ENCODE results near the gene PTPRG. TPM values are rescaled to one million over a fixed set of nuclear protein-coding genes. Genes with fewer than 3 reads are reported as not detected.

PTPRG gene
- total and polyA plus RNA-seq, 2 experiments from 2014 or later = 24.4 to 131 TPM

GRCh38 chr3:62237286-62237948 is 676.0 kb downstream of the PTPRG start:
- Mint-ChIP-seq H3K9me3 (no peaks in the 10 kb centered on the region), H3K4me3 (no peak overlapping the region), H3K4me1 (peaks cover 30% of the 10 kb centered on the region), H3K27me3 (ENCODE audit: insufficient read depth, low read depth, poor library complexity) (peaks cover under 1% of the 10 kb centered on the region), H3K27ac (no peak overlapping the region), H3K36me3 (ENCODE audit: low read depth) (no peaks in the 10 kb centered on the region)
- DNase-seq (ENCODE audit: low spot score) (no peak), ATAC-seq (no peak)
- no peak overlapping the region for H3K27ac ChIP-seq (ENCODE audit: low read depth)
- no peaks in the 10 kb centered on the region for H3K9me2 ChIP-seq (ENCODE audit: insufficient read depth)
- no peak for TF ChIP-seq STAT1 (IDR thresholded peaks at IDR 0.05; ENCODE audit: unreplicated experiment)
- no peak for TF ChIP-seq POLR2AphosphoS5 (IDR thresholded peaks at IDR 0.05; ENCODE audit: low read depth)
- TF ChIP-seq NANOG (IDR thresholded peaks at IDR 0.05; ENCODE audit: borderline replicate concordance) = no peak
- no peak for TF ChIP-seq ZNF331 (CRISPR knock-in tag; IDR thresholded peaks at IDR 0.05; ENCODE audit: low read depth)
- TF ChIP-seq JUNB (IDR thresholded peaks at IDR 0.05; ENCODE audit: unreplicated experiment) = no peak
- TF ChIP-seq, protein P1, sequence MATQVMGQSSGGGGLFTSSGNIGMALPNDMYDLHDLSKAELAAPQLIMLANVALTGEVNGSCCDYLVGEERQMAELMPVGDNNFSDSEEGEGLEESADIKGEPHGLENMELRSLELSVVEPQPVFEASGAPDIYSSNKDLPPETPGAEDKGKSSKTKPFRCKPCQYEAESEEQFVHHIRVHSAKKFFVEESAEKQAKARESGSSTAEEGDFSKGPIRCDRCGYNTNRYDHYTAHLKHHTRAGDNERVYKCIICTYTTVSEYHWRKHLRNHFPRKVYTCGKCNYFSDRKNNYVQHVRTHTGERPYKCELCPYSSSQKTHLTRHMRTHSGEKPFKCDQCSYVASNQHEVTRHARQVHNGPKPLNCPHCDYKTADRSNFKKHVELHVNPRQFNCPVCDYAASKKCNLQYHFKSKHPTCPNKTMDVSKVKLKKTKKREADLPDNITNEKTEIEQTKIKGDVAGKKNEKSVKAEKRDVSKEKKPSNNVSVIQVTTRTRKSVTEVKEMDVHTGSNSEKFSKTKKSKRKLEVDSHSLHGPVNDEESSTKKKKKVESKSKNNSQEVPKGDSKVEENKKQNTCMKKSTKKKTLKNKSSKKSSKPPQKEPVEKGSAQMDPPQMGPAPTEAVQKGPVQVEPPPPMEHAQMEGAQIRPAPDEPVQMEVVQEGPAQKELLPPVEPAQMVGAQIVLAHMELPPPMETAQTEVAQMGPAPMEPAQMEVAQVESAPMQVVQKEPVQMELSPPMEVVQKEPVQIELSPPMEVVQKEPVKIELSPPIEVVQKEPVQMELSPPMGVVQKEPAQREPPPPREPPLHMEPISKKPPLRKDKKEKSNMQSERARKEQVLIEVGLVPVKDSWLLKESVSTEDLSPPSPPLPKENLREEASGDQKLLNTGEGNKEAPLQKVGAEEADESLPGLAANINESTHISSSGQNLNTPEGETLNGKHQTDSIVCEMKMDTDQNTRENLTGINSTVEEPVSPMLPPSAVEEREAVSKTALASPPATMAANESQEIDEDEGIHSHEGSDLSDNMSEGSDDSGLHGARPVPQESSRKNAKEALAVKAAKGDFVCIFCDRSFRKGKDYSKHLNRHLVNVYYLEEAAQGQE (IDR thresholded peaks at IDR 0.05; ENCODE audit: unreplicated experiment) = no peak
- no peak for TF ChIP-seq CTCF (conservative IDR thresholded peaks at IDR 0.05; ENCODE audit: low read depth in 2 of 2)
- no peak for TF ChIP-seq CREB1 (CRISPR knock-in tag; IDR thresholded peaks at IDR 0.05; ENCODE audit: low read depth)
- TF ChIP-seq, protein P2, sequence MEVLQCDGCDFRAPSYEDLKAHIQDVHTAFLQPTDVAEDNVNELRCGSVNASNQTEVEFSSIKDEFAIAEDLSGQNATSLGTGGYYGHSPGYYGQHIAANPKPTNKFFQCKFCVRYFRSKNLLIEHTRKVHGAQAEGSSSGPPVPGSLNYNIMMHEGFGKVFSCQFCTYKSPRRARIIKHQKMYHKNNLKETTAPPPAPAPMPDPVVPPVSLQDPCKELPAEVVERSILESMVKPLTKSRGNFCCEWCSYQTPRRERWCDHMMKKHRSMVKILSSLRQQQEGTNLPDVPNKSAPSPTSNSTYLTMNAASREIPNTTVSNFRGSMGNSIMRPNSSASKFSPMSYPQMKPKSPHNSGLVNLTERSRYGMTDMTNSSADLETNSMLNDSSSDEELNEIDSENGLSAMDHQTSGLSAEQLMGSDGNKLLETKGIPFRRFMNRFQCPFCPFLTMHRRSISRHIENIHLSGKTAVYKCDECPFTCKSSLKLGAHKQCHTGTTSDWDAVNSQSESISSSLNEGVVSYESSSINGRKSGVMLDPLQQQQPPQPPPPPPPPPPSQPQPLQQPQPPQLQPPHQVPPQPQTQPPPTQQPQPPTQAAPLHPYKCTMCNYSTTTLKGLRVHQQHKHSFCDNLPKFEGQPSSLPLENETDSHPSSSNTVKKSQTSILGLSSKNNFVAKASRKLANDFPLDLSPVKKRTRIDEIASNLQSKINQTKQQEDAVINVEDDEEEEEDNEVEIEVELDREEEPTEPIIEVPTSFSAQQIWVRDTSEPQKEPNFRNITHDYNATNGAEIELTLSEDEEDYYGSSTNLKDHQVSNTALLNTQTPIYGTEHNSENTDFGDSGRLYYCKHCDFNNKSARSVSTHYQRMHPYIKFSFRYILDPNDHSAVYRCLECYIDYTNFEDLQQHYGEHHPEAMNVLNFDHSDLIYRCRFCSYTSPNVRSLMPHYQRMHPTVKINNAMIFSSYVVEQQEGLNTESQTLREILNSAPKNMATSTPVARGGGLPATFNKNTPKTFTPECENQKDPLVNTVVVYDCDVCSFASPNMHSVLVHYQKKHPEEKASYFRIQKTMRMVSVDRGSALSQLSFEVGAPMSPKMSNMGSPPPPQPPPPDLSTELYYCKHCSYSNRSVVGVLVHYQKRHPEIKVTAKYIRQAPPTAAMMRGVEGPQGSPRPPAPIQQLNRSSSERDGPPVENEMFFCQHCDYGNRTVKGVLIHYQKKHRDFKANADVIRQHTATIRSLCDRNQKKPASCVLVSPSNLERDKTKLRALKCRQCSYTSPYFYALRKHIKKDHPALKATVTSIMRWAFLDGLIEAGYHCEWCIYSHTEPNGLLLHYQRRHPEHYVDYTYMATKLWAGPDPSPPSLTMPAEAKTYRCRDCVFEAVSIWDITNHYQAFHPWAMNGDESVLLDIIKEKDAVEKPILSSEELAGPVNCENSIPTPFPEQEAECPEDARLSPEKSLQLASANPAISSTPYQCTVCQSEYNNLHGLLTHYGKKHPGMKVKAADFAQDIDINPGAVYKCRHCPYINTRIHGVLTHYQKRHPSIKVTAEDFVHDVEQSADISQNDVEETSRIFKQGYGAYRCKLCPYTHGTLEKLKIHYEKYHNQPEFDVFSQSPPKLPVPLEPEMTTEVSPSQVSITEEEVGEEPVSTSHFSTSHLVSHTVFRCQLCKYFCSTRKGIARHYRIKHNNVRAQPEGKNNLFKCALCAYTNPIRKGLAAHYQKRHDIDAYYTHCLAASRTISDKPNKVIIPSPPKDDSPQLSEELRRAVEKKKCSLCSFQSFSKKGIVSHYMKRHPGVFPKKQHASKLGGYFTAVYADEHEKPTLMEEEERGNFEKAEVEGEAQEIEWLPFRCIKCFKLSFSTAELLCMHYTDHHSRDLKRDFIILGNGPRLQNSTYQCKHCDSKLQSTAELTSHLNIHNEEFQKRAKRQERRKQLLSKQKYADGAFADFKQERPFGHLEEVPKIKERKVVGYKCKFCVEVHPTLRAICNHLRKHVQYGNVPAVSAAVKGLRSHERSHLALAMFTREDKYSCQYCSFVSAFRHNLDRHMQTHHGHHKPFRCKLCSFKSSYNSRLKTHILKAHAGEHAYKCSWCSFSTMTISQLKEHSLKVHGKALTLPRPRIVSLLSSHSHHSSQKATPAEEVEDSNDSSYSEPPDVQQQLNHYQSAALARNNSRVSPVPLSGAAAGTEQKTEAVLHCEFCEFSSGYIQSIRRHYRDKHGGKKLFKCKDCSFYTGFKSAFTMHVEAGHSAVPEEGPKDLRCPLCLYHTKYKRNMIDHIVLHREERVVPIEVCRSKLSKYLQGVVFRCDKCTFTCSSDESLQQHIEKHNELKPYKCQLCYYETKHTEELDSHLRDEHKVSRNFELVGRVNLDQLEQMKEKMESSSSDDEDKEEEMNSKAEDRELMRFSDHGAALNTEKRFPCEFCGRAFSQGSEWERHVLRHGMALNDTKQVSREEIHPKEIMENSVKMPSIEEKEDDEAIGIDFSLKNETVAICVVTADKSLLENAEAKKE (CRISPR knock-in tag; IDR thresholded peaks at IDR 0.05) = no peak
- no peak for TF ChIP-seq ETS1 (IDR thresholded peaks at IDR 0.05)
- no peak for TF ChIP-seq EZH2phosphoT487 (IDR thresholded peaks at IDR 0.05; ENCODE audit: unreplicated experiment)
- TF ChIP-seq ZNF114 (CRISPR knock-in tag; IDR thresholded peaks at IDR 0.05) = no peak
- no peak for TF ChIP-seq EZH2 (IDR thresholded peaks at IDR 0.05; ENCODE audit: low read depth, unreplicated experiment)
- H3K4me2 ChIP-seq = no peak overlapping the region
- no peak overlapping the region for H2AFZ ChIP-seq
- peaks cover 14% of the 10 kb centered on the region for H3K4me1 ChIP-seq (ENCODE audit: insufficient read depth)
- peaks cover 12% of the 10 kb centered on the region; the same call in 1 of the 2 replicates for H4K20me1 ChIP-seq (replicated peaks; ENCODE audit: insufficient read depth)
- no peak overlapping the region for H3K4me3 ChIP-seq
- H3F3A ChIP-seq (replicated peaks; ENCODE audit: low read depth) = no peaks in the 10 kb centered on the region
- no peaks in the 10 kb centered on the region for H3K27me3 ChIP-seq (ENCODE audit: insufficient read depth)
- H3K36me3 ChIP-seq (ENCODE audit: insufficient read depth) = no peaks in the 10 kb centered on the region
- H3K79me2 ChIP-seq (replicated peaks; ENCODE audit: insufficient read depth) = no peaks in the 10 kb centered on the region

Measured in GM23338 (cell line).